KOPT-K1 (cell line): Measurements from ENCODE around the gene UTP4.
"Not testable (repeated sequence)": the region's sequence is repeated elsewhere in the genome, so short reads cannot be mapped to it uniquely, and the experiment has no call there.

ENCODE experiments used
- H3K27ac ChIP-seq: fragments of 200-600 bp; sonication (generic); 2 replicates; pipeline ENCODE4 v1.5.1; 2016; ENCODE audit warnings: antibody characterized with exemption, mild to moderate bottlenecking, low read depth, low read length; ENCODE audit not compliant: poor library complexity, severe bottlenecking
- H3K36me3 ChIP-seq: fragments of 200-600 bp; sonication (generic); 2 replicates; pipeline ENCODE4 v1.5.1; 2017; ENCODE audit warnings: antibody characterized with exemption, mild to moderate bottlenecking, low read length, moderate library complexity; ENCODE audit not compliant: insufficient read depth
- H3K9me3 ChIP-seq: fragments of 200-600 bp; sonication (generic); 2 replicates; pipeline ENCODE4 v1.5.1; 2017; ENCODE audit warnings: antibody characterized with exemption, low read length, mild to moderate bottlenecking; ENCODE audit not compliant: insufficient read depth, poor library complexity, severe bottlenecking

UTP4 gene

GRCh38 chr16:69131839-69132423 lies 518 bp upstream of the UTP4 start:
- H3K27ac ChIP-seq: peak overlapping the region; percentile 98
- H3K36me3 ChIP-seq: peaks cover 53% of the 10 kb centered on the region
- H3K9me3 ChIP-seq: no peaks in the 10 kb centered on the region

GRCh38 chr16:69133373-69133954 lies 1.0 kb downstream of the UTP4 start:
- H3K9me3 ChIP-seq: no peaks in the 10 kb centered on the region
- peak overlapping the region; percentile 98 for H3K27ac ChIP-seq
- peaks cover 60% of the 10 kb centered on the region for H3K36me3 ChIP-seq

- Histone ChIP-seq H3K36me3 (peaks cover 97% of the 10 kb centered on the region), H3K27ac (no peak overlapping the region), H3K9me3 (no peaks in the 10 kb centered on the region)
These were observed 6.2 kb downstream of the UTP4 start for GRCh38 chr16:69138608-69139007.

- H3K36me3 ChIP-seq: peaks cover 97% of the 10 kb centered on the region
- not testable (repeated sequence) for H3K27ac ChIP-seq, H3K9me3 ChIP-seq
These were observed 7.0 kb downstream of the UTP4 start for GRCh38 chr16:69139464-69139863.

GRCh38 chr16:69141014-69141413 lies 8.6 kb downstream of the UTP4 start:
- no peak overlapping the region for H3K27ac ChIP-seq
- peaks cover 99% of the 10 kb centered on the region for H3K36me3 ChIP-seq
- H3K9me3 ChIP-seq: no peaks in the 10 kb centered on the region

- Histone ChIP-seq H3K36me3 (peaks cover 99% of the 10 kb centered on the region), H3K27ac (no peak overlapping the region), H3K9me3 (no peaks in the 10 kb centered on the region)
These were observed 9.5 kb downstream of the UTP4 start for GRCh38 chr16:69141936-69142335.

- H3K9me3 ChIP-seq: no peaks in the 10 kb centered on the region
- H3K36me3 ChIP-seq: peaks cover 97% of the 10 kb centered on the region
- H3K27ac ChIP-seq: no peak overlapping the region
These were observed 10.7 kb downstream of the UTP4 start for GRCh38 chr16:69143116-69143515.

- Histone ChIP-seq H3K36me3 (peaks cover 97% of the 10 kb centered on the region), H3K27ac (no peak overlapping the region)
These were observed 13.2 kb downstream of the UTP4 start for GRCh38 chr16:69145658-69146057.

GRCh38 chr16:69149621-69150020 lies 17.2 kb downstream of the UTP4 start:
- H3K36me3 ChIP-seq: peaks cover 96% of the 10 kb centered on the region
- H3K27ac ChIP-seq, H3K9me3 ChIP-seq: not testable (repeated sequence)

More at GRCh38 chr16:69145658-69146057, 13.2 kb downstream of the UTP4 start:
- no peaks in the 10 kb centered on the region for H3K9me3 ChIP-seq

GRCh38 chr16:69150146-69150865 lies 17.9 kb downstream of the UTP4 start:
- peaks cover 96% of the 10 kb centered on the region for H3K36me3 ChIP-seq

GRCh38 chr16:69157196-69157595 lies 24.7 kb downstream of the UTP4 start:
- H3K27ac ChIP-seq: no peak overlapping the region
- no peaks in the 10 kb centered on the region for H3K9me3 ChIP-seq
- H3K36me3 ChIP-seq: peaks cover 98% of the 10 kb centered on the region

More at GRCh38 chr16:69150146-69150865, 17.9 kb downstream of the UTP4 start:
- H3K9me3 ChIP-seq: no peaks in the 10 kb centered on the region
- H3K27ac ChIP-seq: no peak overlapping the region

GRCh38 chr16:69160192-69160591 lies 27.7 kb downstream of the UTP4 start:
- no peaks in the 10 kb centered on the region for H3K9me3 ChIP-seq
- H3K36me3 ChIP-seq: peaks cover 100% of the 10 kb centered on the region
- no peak overlapping the region for H3K27ac ChIP-seq

- Histone ChIP-seq H3K27ac (no peak overlapping the region), H3K36me3 (peaks cover 100% of the 10 kb centered on the region), H3K9me3 (no peaks in the 10 kb centered on the region)
These were observed 33.1 kb downstream of the UTP4 start for GRCh38 chr16:69165584-69165983.

- H3K36me3 ChIP-seq: peaks cover 98% of the 10 kb centered on the region
These were observed 33.9 kb downstream of the UTP4 start for GRCh38 chr16:69166221-69166833.

More at GRCh38 chr16:69166221-69166833, 33.9 kb downstream of the UTP4 start:
- Histone ChIP-seq H3K27ac (no peak overlapping the region), H3K9me3 (no peaks in the 10 kb centered on the region)
